ENCODE results near the gene PHF11.
"Not testable (repeated sequence)": the region's sequence is repeated elsewhere in the genome, so short reads cannot be mapped to it uniquely, and the experiment has no call there.

Gene PHF11

GRCh38 chr13:49546561-49546960, 50.8 kb downstream of the PHF11 start:
- no peak for DNase-seq (ENCODE audit: low spot score)

GRCh38 chr13:49549289-49549688, 53.5 kb downstream of the PHF11 start:
- DNase-seq (ENCODE audit: low spot score), result no peak

GRCh38 chr13:49550942-49551644, 55.3 kb downstream of the PHF11 start:
- DNase-seq (ENCODE audit: low spot score), result no peak

DNA sequence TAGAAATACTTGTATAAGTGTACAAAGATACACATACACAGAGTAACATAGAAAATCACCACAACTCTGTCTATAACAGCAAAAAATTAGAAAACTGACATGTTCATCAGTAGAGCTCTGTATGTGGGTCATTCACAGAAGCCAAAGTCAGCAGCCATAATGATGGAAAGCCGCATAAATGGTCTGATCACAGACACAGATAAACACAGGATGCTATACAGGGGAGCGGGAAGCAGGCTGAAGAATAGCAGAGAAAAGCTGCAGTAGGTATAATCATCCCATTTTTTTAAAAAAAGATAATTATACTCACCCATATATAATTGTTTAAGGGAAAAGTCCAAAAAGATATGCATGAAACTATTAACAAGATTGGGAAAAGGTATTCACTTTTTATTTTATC, 58.1 kb downstream of the PHF11 start:
- no peak for DNase-seq (ENCODE audit: low spot score)

- no peak for DNase-seq (ENCODE audit: low spot score)
Observed at GRCh38 chr13:49554387-49554786, 58.6 kb downstream of the PHF11 start.

DNA sequence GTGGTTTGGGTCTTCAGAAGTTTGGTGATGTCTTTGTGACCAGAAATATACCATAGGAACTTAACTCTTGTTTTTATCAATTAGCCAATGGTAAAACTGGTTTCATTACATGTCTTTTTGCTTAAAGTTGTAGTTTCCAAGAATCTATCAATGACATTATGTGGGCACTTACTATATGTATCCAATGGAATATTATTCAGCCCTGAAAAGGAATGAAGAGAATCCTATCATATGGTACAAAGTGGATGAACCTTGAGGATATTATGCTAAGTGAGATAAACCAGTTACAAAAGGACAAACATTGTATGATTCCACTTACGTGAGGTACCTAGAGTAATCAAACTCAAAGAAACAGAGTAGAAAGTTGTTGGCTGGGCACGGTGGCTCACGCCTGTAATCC, 63.3 kb downstream of the PHF11 start:
- no peak for DNase-seq (ENCODE audit: low spot score)

DNA sequence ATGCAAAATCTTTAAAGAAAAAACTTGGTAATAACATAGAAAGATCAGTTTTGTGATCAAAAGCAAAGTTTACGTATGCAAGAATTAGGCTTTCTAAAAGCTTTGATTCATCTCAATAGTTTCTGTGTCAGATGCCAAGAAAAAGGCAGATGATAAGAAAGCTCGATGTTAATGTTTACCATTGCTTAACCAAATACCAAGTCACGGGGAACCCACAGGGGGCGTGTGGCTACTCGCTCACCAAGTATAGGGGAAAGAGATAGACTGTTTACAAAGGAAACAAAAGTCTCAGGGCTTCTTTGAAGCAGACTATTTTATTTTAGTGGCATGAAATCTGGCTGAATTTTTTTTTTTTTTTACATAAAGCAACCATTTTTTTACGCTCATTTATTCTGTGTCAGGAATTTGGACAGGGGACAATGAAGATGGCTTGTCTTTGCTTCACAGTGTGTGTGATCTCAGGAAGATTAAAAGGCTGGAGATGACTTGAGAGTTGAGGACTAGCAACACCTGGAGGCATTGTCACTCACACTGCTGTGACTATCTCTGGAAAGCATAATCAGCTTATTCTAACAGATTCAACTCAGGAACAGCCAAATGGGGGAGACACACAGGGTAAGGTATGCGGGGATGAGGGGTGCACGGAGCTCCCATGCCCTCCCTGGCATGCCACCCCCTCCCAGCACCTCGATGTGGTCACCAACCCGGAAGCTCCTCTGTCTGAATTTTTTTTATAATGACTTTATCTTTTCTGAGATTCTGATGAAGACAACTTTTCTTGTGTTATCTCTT, 64.7 kb downstream of the PHF11 start:
- DNase-seq (ENCODE audit: low spot score), result no peak

DNA sequence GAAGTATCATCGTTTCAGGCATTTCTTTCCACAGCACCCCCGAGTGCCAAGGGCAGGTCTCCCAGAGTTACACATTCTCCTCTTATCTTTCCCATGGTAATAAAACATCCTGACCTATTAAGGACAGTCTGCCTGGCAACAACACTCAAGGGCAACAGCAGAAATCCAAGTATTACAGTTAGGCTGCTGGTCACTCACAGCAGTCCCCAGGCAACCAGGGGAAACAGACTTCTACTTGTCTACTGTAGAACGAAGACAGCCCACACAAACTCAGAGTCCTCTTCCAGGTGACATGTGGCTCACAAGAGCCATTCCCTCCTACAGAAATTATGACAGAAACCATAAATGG, 65.3 kb downstream of the PHF11 start:
- DNase-seq (ENCODE audit: low spot score), result no peak

DNA sequence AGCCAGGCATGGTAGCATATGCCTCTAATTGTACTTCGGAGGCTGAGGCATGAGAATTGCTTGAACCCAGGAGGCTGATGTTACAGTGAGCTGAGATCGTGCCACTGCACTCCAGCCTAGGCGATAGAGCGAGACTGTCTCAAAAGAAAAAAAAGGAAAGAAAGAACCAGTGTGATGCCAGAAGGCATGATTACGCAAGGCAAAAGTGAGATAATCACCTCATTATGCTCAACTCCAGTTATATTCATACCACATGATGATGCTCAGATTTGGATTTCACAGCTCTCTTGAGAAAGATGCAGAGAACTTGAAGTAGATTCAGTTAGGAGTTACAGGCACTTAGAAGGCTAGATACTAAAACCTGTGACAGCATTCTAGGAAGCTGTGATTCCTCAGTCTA, 67.8 kb downstream of the PHF11 start:
- no peak for DNase-seq (ENCODE audit: low spot score)

DNA sequence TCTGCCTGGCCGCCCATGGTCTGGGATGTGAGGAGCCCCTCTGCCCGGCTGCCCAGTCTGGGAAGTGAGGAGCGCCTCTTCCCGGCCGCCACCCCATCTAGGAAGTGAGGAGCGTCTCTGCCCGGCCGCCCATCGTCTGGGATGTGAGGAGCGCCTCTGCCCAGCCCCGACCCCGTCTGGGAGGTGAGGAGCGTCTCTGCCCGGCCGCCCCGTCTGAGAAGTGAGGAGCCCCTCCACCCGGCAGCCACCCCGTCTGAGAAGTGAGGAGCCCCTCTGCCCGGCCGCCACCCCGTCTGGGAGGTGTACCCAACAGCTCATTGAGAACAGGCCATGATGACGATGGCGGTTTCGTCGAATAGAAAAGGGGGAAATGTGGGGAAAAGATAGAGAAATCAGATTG, 69.7 kb downstream of the PHF11 start:
- DNase-seq (ENCODE audit: low spot score), result not testable (repeated sequence)

GRCh38 chr13:49566461-49566860, 70.7 kb downstream of the PHF11 start:
- no peak for DNase-seq (ENCODE audit: low spot score)

- no peak for DNase-seq (ENCODE audit: low spot score)
Observed at GRCh38 chr13:49567491-49567890, 71.7 kb downstream of the PHF11 start.

DNA sequence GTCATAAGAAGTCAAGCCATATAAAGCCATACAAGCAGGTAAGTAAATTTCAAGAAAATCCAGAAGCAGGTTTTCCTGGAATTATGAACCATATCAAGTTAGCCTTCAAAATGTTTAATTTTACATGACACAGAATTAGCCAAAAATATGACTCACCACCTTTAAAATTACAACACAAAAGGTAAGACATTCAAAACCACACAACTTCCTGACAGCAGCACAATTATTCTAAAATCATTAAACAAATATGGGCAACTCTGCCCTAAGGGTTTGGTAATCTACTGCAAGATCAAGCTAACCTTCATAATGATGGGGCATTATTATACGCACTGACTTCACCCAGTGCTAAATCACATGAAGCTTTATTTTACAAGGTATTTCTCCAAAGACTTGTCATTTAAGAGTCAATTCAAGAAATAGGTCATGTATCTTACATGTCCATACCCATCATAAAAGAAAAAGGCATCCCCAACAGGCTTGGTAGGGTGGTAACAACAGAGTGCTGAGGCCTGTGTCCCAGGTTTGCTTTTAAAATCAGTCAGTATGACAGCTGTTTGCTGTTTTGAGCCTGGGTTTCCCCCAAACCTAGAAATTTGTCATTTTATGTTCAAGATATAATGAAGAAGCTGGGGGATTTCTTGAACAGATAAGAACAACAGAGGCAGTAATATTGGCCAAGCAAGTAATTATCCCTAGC, 74.4 kb downstream of the PHF11 start:
- no peak for DNase-seq (ENCODE audit: low spot score)

DNA sequence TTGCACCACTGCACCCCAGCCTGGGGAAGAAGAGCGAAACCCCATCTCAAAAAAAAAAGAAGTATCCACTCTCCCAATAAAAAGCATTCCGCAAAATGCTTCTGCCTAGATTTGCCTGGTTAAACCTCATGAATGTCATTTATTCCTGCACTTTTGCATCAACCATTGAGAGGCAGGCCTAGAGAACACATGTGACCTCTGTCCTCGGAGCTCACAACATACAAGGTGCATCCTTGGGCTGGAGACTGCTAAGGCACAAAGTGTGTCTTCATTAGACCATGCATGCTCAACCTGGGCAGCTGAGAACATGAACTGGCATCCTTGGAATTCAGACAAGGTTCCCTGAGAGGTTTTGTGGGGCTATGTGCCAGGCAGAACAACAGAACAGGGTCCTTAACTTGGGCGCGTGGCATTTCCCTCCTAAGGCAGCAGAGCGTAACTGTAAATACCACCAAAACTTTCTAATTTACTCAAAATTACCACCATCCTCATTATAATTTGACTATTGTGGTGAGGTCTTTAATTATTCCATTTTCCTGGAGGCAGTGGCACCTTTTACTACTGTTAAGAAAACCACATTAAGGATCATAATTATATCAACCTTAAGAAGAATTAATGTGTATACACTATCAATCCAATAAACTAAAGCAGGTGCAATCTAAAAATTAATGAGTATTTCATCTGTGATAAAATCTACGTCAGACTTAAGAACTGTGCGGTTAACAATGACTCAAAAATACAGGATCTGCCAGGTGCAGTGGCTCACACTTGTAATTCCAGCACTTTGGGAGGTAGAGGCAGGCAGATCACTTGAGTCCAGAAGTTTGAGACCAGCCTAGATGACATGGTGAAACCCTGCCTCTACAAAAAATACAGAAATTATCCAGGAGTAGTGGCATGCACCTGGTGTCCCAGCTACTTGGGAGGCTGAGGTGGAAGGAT, 75.8 kb downstream of the PHF11 start:
- no peak for DNase-seq (ENCODE audit: low spot score)

All from germinal center (tissue), 1 donor.